ENCODE data around the gene RPS15.

The RPS15 gene

DNA sequence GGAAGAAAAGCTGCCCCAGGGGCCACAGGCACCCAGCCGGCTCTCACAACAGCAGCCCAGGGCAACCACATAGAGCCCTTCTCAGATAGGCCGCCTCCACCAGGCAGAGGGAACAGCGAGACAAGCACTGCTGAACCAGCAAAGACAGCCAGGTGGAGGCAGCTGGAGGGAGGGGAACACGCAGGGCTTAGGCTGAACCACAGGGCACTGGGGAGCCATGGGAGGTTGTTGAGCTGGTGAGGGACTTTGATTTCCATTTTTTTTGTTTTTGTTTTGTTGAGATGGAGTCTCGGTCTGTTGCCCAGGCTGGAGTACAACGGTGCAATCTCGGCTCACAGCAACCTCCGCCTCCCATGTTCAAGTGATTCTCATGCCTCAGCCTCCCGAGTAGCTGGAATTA, 40.4 kb upstream of the RPS15 start:
- H3K4me3 ChIP-seq (ENCODE audit: control insufficient read depth, low read depth, low read length), result no peak overlapping the region
- no peak for DNase-seq (ENCODE audit: low read depth)
- TF ChIP-seq, protein P1, sequence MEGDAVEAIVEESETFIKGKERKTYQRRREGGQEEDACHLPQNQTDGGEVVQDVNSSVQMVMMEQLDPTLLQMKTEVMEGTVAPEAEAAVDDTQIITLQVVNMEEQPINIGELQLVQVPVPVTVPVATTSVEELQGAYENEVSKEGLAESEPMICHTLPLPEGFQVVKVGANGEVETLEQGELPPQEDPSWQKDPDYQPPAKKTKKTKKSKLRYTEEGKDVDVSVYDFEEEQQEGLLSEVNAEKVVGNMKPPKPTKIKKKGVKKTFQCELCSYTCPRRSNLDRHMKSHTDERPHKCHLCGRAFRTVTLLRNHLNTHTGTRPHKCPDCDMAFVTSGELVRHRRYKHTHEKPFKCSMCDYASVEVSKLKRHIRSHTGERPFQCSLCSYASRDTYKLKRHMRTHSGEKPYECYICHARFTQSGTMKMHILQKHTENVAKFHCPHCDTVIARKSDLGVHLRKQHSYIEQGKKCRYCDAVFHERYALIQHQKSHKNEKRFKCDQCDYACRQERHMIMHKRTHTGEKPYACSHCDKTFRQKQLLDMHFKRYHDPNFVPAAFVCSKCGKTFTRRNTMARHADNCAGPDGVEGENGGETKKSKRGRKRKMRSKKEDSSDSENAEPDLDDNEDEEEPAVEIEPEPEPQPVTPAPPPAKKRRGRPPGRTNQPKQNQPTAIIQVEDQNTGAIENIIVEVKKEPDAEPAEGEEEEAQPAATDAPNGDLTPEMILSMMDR (IDR thresholded peaks at IDR 0.05; ENCODE audit: control insufficient read depth, insufficient read depth, low read depth, low read length, missing control alignments), result no peak

GRCh38 chr19:1399079-1399478, 39.1 kb upstream of the RPS15 start:
- TF ChIP-seq, protein P1 (IDR thresholded peaks at IDR 0.05; ENCODE audit: control insufficient read depth, insufficient read depth, low read depth, low read length, missing control alignments), result no peak
- DNase-seq (ENCODE audit: low read depth), result no peak
- H3K4me3 ChIP-seq (ENCODE audit: control insufficient read depth, low read depth, low read length), result no peak overlapping the region

- TF ChIP-seq, protein P1 (IDR thresholded peaks at IDR 0.05; ENCODE audit: control insufficient read depth, insufficient read depth, low read depth, low read length, missing control alignments), result no peak
- no peak for DNase-seq (ENCODE audit: low read depth)
- H3K4me3 ChIP-seq (ENCODE audit: control insufficient read depth, low read depth, low read length), result no peak overlapping the region
Observed at GRCh38 chr19:1399745-1400144, 38.5 kb upstream of the RPS15 start.

- peak overlapping the region; percentile 74 for H3K4me3 ChIP-seq (ENCODE audit: control insufficient read depth, low read depth, low read length)
- TF ChIP-seq, protein P1 (IDR thresholded peaks at IDR 0.05; ENCODE audit: control insufficient read depth, insufficient read depth, low read depth, low read length, missing control alignments), result no peak
- no peak for DNase-seq (ENCODE audit: low read depth)
Observed at GRCh38 chr19:1400281-1401137, 37.7 kb upstream of the RPS15 start.

DNA sequence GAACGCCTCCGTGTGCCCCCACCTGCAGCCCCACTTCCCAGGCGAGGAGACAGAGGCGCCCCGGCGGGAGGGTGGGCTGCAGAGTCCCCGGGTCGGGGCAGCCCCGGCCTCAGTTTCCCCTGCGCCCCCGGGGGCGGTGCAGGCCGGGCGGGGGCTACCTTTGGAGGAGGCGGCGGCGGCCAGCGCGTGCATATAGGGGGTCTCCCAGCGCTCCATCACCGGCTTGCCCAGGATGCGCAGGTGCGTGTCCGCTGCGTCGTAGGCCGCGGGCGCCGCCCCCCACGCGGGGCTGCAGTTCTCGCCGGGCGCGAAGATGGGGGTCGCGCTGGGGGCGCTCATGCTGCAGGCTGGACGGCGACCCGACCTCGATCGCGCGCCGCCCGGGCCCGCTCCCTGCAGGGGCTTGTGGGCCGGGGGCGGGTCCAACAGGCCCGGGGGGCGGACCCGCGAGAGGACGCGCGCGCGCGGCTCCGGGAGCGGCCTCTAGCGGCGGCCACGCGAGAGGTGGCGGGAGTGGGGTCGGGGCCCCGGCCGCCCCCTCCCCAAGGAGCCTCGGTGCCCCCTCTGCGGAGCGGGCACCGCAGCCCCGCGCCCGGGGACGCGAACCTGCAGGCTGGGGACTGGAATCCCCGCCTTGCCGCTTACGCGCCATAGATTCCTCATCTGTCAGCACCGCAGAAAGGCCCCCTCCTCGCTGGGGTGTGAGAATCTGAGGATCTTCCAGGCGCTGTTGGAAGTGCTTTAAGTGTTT, 36.9 kb upstream of the RPS15 start, which contains the start of gene GAMT:
GAMT (minus strand) TSS at position 405 of the 751 bp plus-strand sequence; CDS start at position 339, 66 bp downstream.
- TF ChIP-seq, protein P1 (IDR thresholded peaks at IDR 0.05; ENCODE audit: control insufficient read depth, insufficient read depth, low read depth, low read length, missing control alignments), result no peak
- DNase-seq (ENCODE audit: low read depth), result no peak
- peak within 1 kb of the TSS; percentile 74 for H3K4me3 ChIP-seq (ENCODE audit: control insufficient read depth, low read depth, low read length)

DNA sequence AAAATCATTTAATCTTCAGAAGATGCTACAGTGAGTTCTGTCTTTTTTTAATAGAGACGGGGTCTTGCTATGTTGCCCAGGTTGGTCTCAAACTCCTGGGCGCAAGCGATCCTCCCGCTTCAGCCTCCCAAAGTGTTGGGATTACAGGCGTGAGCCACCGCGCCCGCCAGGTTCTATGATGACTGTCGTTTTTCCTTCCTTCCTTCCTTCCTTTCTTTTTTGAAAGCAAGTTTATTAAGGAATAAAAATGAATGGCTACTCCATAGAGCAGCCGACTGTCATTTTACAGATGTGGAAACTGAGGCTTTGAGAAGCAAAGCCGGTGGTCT, 36.3 kb upstream of the RPS15 start:
- TF ChIP-seq, protein P1 (IDR thresholded peaks at IDR 0.05; ENCODE audit: control insufficient read depth, insufficient read depth, low read depth, low read length, missing control alignments), result no peak
- peak overlapping the region; percentile 74 for H3K4me3 ChIP-seq (ENCODE audit: control insufficient read depth, low read depth, low read length)
- no peak for DNase-seq (ENCODE audit: low read depth)
